Activated T-cell treated with anti-CD3 and anti-CD28 coated beads for 24 hours (primary cell): ENCODE data around the gene L3MBTL4.
"Not testable (repeated sequence)": the region's sequence is repeated elsewhere in the genome, so short reads cannot be mapped to it uniquely, and the experiment has no call there.

Experiments used
- DNase-seq: peaks from one replicate; pipeline ENCODE4 v3.0.0-alpha.2; 2020; ENCODE audit warnings: low read depth

The L3MBTL4 gene

DNA sequence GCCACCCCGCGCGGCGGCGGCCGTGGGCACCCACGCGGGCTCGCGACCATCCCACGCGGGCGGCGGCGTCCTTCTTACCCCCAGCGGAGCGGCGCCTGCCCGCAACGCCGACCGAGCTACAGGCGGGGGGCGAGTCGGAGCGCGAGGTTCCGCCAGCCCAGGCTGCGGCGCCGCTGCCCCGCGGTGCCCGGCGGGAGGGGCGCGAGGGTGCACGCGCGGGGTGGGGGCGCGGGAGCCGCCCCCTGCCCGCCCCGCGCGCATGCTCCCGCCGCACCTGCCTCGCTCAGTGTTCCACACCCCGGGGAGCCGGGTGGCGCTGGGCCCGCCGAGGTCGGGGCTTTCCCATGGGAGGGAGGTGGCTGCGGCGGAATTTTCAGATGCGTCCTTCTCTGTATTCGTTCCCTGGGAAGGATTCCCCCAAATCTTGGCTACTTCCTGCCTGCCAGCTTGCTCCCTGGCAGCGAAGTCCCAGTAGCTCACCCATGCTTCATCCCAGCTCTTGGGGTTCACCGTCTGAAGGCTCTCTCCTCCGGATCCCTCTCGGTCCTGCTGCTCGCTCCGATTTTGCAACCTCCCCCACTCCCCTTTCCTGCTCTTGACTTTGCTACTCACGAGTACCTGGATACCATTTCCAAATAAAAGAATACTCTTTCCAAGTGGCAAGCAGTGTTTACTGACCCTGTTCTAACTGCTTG is at the start of gene L3MBTL4:
Gene L3MBTL4 (minus strand): TSS at position 189 of the 695 bp plus-strand sequence. CDS start 103,286 bp downstream, outside the sequence.
- DNase-seq, result no peak

DNA sequence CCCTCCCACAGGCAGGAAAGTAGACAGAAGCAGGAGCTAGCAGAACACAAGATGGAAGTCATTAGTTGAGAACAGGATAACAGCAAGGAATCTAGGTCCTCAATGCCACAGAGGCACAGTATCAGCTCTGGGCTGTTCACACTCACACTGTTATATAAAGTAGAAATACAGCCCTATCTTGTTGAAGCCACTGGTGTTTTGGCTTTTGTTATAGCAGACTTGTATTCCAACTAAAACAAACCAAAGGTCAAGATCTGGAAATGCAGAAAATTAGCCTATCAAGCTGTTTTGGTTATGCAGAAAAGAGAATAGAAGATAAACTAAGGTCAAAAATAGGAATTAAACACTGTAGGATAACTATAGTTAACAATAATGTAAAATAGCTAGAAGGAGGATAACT is 37.5 kb upstream of the L3MBTL4 start:
- DNase-seq, result no peak

DNA sequence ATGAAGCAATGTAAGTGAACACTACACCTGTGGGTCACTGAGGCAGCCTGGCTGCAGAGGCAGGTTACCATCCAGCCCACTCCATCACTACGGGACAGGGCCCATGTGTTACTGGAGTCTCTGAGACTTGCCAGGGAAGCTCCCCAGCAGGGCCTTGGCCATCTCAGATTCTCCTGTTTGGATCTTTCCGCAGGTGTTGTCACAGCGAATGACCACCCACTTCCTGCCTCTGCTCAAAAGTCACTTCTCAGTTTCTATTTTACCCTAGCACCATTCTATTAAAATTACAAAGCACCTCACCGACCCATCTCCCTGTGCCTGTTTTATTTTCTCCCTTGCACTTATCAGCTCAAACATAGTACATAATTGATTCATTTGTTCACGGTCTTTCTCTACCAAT is 34.5 kb upstream of the L3MBTL4 start:
- no peak for DNase-seq

DNA sequence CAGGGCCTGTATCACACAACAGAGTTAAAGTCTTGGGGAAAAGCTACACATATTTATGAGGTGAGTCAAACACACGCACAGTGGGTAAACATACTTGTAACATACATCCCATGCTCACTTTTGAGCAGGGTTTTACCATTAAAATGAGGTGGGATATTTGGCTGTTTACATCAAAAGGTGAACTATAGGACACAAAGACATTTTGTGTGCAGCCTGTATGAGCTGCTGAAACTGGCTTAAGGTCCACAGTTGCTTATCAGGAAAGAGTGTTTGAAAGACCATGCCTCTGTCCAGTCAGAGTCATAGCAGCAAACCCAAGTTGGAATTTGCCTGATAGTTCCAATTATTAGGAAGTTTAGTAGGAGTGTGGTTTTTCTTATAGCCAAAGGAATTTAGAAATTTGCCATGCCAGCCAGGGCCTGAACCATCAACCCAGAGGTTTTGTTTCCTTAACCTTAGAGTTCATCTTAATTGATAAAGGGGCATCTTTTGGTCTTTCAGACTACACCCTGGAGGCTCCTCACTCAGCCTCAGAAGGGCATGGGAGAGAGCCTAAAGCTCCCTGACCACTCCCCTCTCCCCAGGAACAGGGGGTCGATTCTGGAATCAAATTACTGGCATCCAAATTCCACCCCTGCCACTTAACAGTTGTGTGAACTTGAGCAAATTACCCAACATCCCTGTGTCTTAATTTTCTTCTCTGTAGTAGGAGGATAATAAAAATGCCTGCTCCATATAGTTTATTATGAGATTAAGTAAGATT is 29.9 kb upstream of the L3MBTL4 start:
- no peak for DNase-seq

DNA sequence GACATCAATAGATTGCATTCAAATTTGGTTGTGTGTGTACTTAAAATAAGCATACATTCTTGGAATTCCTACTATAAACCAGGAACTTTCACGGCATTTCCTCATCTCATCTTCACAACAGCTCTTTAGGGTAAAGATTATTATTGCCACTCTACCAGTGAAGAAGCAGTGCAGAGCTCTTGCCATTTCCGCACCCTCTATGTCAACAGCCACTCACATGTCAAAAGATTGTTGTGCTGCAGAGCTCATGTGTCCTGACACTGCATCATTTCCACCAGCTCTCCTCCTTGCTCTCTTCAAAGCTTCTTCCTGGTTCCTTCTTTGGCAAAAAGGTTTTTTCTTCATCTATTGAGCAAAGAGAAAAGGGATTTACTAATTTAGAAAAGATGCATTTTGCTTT is 26.5 kb upstream of the L3MBTL4 start:
- no peak for DNase-seq

DNA sequence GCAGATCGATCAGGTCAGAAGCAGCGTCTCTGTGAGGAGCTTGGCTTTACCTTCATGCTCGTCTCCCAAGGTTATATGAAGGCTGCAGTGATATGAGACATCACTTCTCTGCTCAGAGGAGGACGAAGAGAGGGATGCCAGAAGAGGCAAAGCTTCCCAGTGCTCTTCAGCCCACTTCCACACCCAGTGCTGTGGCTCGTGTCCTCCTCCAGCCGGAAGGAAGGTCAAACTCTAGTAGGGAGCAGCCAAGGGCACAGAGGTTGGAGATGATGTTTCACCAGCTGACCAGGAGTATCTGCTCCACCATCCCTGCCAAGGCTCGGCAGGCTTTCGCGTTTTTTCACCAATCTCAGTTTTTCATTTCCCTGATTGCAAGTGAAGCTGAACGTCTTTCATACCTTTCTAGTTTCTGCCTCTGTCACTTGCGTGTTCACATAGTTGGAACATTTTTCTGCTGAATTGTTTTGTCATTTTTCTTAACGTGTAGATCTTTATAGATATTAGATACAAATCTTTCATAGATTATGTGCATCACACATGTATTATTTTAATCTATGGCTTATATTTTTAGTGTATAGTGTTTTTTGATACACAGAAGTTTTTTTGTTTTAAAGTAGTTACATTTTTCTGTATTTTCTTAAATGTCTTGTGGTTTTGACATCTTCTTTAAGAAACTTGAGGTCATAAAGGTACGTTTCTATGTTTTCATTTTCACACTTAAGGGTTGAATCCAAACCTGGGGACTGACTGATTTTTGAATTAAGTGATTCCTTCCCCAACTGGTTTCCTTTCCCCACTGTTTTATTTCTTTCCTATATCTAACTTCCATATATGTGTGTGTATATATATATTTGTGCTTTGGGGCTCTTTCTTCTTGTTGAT is 23.5 kb upstream of the L3MBTL4 start:
- no peak for DNase-seq

DNA sequence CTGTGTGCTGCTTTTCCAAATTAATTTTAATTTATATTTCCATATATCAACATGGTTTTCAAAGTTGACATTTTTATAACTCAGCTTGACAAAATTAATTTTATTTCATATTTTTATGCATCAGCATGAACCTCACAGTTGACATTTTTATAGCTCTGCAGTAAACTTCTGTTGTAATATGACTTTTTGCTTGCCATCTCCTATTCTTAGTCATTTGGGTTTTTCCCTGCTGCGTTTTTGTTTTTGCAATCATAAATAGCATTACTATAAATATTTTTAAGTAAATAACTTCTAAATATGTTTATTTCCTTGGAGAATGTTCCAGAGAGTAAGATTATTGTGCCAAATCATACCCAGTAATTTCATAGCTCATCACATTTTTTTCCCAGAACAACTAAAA is 21.0 kb upstream of the L3MBTL4 start:
- no peak for DNase-seq

DNA sequence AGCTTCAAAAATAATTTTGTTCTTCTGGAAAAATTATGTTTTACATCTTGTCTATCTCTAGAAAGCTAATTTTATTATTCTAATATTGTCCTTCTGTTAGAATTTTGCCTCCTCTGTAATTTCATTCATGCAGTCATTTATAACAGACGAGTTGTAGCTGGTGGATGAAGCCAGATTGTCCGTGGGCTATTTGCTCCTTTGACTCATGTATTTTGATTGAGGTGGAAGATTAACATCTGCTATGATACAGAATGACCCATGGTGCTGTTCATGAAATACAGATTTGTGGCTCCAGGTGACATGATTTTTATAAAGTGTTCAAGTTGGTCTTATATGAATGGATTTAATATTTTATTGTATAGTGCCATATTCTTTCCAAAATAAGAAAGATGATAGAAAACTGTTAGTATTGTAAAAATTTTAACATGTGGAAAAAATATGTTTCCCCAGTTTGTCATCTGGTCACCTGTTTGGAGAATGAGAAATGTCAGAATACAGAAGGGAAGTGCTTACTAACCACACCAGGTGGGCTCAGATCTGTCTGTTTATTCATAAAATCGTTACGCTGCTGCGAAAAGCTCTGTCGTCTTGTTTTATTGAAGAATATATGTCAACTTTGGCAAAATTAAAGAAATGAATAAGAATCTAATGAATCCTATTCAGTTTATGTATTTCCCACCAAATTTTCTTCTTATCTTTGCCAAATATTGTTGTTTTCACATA is 20.4 kb upstream of the L3MBTL4 start:
- no peak for DNase-seq

DNA sequence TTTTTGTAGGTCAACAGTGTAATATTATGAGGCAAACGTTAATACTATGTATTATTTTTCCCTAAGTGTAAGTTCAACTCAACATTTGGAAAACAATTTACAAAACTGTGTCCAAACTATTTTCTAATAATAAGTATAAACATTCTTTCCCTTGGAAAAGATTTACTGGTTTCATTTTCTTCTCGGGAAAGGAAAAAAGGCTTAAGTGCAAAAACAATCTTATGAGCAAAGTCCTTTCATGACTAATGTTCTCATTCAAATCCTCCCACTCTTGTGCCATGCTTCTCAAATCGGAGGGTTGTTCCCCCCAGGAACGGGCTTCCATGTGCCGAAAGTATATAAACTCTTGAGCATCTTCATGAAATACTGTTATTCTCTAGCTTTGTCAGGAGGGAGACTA is 19.8 kb upstream of the L3MBTL4 start:
- no peak for DNase-seq

DNA sequence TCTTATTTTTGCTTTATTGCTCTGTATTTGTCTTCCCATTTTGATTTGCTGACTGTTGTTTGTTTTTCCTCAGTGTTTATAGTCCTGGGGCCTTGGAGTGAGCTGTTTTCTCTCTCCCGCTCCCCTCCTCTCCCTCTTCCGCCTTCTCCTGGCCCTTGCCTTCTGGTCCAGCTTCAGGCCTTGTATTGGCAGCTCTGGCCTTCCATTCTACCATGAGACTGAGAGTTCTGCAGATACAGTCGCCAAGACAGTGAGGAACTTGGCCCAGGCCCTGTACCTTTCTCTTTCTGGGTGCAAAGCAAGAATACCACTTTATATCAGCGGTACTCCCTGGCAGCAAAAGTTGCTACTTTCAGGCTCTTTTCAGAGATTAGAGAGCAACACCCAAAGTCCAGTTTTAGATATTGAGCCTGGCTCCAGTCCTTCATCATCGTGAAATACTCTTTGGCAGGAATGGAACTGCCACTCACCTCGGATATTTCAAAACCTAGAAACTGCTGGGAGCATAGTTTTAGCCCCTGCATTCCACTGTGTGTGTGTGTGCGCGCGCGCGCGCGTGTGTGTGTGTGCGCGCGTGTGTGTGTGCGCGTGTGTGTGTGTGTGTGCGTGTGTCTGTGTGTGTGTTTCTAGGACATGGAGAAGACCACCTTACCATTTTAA is 17.1 kb upstream of the L3MBTL4 start:
- no peak for DNase-seq

DNA sequence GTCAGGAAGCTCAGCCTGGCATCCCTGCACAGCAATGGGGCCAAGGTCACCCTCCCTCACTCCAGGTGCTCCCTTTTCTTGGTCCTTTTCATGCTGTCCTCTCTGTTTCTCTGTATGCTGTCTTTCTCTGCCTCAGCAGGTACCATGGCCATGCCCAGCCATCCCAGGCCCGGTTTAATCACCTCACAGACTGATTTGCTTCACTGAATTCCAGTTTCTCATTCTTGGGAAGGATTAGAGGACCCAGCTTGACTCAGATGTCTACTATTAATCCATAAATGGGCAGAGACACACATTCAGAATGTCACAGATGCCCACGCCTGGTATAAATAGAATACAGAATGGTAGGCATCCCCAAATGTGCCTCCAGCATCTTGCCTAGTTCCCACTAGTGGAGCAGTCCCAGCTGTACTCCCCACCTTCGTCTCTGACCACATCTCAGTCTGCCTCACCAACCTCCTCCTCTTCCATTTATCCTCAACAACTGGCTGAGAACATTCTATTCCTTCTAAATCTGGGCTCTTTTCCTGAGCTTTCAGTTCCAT is 14.2 kb upstream of the L3MBTL4 start:
- DNase-seq, result no peak

DNA sequence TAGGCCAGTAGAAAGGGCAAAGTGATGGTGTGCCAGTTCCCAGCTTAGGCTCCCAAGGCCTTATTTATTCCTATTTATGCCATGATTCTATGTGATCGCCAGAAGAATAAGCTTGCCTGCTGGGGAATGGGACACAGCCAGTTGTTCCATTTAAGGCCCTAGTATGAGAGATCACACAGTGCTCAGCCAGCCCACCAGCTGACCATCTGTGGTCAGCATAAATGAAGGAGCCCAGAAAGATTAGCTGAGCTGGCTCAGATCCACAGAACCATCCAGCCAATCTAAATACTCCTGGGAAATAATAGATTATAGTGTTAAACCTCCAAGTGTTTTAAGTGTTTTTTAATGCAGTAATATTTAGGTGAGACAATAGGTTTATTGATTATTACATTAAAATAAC is 12.6 kb upstream of the L3MBTL4 start:
- no peak for DNase-seq

DNA sequence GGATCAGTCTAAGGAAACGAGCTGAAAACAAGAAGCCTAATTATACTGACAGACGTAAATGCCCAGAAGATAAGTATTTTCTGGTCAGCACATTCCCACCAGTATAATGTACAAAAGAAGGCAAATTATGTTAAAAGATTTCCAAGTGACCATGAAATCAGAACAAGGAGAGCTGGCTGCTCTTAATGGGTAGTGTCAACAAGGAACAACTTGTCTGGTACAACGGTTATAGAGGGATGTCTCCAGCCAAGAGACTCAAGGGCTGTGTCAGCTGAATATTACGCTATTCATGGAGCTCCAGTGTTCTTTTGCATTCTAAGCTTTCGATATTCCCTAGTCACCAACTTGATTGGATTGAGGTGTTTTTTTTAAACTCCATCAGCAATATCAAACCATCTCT is 8.6 kb upstream of the L3MBTL4 start:
- no peak for DNase-seq

DNA sequence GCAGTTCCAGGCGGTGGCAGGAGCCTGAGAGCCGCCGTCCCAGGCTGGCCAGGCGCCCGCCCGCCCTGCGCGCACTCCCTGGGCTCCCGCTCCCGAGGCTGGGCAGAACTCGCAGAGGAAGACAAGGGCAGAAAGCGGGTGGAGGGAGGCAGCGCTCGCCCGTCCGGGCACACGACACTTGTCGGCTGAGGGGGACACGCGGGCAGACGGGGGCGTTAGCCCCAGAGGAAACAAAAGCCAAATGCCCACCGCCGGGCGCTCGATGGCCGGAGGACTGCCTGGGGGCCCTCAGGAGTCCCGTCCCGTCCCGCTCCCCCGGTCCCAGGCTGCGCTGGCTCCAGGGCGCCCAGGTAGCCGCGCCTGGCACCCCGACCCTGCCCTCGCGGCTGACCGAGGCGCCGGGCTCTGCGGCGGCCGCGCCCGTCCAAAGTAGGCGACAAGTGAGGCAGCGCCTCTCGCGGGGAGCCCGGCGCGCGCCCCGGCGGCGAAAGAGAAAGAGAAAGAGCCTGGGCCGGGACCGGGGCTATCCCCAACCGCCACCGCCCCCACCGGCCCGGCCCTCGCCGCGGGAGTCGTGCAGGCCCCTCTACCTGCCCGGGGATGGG is 491 bp downstream of the L3MBTL4 start:
- DNase-seq, result no peak

DNA sequence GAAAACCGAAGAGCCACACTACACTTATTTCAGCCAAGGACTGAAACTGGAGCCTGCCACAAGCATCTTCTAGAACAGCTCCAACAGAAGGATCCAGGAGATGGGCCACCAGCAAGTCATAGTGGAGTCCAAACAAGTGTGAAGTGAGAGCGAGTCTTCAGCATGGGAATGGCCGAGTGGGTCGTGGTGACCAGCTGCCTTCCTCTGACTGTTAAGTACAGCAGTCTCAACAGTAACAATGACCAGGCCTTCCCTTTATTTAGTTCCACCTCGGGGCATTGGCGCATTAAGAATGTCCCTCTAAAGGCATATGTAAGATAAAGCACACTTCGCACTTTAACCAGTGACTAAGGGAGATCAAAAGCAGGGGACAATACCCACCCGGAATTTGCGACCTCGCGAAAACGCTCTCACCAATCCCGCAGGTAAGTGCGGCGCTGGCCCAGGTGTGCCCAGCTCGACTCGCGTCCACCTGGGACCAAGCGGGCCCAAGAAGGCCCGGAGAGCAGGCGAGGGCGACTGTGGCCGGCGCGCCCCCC is 1.1 kb downstream of the L3MBTL4 start:
- DNase-seq, result no peak

DNA sequence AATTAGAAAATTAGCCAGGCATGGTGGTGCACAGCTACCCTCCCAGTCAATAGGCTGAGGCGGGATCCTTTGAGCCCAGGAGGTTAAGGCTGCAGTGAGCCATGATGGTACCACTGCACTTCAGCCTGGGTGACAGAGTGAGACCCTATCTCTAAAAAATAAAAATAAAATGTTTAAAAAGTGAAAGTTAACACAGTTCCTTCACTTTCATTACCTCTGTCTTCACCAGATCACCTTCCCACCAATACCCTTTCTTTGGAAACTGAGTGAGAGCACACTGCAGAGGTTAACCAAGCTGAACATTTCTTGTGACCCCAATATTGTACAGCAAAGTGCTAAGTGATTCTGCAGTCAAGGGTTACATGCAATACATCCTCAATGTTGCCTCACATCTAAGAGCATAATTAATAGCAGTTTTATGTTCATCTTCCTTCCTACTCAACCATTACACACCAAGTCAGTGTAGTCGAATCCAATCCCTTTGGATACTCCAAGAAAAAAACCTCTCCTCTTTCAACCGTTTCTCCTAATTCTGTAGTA is 1.7 kb downstream of the L3MBTL4 start:
- DNase-seq, result no peak

DNA sequence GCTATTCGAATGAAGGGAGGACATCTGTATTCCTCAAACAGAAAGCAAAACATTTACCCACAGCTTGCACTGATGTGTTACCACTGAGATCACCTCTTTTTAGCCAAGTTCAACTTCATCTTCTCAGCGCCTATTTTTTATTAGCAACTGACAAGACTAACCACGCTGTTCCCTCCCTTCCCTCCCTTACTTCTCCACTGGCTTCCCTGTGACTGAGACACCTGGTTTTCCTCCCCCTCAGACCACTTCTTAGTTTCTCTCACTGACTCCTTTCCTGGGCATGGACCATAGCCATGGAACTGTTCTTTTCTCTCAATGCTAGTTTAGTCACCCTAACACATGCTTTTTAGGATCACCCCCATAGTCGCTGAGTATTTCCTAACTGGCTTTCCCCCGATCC is 3.3 kb downstream of the L3MBTL4 start:
- no peak for DNase-seq

DNA sequence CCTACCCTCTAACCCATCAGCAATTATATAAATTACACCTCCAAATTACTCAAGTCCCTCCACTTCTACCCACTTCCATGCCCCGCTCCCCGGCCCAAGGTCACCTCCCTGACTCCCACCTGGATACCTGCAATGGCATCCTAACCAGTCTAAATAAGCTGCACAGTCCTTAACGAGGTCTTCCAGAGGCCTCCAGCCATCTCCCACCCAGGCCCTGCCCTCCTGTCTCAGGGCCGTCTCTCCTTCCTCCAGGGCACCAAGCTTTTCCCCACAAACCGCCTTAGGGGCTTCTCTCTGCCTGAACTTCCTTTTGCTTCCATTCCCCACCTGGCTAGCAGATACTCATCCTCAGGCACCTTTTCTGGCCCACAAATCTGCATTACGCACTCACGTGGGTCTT is 4.8 kb downstream of the L3MBTL4 start:
- no peak for DNase-seq

DNA sequence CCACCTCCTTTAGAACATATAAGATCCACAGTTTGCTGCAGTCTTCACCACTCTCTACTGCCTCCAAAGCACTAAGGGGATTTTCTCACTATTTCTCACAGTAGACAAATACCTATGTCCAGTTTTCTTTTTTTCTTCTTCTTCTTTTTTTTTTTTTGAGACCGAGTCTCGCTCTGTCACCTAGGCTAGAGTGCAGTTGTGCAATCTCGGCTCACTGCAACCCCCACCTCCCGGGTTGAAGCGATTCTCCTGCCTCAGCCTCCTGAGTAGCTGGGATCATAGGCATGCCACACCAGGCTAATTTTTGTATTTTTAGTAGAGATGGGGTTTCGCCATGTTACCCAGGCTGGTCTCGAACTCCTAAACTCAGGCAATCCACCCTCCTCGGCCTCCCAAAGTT is 6.2 kb downstream of the L3MBTL4 start:
- DNase-seq, result not testable (repeated sequence)

DNA sequence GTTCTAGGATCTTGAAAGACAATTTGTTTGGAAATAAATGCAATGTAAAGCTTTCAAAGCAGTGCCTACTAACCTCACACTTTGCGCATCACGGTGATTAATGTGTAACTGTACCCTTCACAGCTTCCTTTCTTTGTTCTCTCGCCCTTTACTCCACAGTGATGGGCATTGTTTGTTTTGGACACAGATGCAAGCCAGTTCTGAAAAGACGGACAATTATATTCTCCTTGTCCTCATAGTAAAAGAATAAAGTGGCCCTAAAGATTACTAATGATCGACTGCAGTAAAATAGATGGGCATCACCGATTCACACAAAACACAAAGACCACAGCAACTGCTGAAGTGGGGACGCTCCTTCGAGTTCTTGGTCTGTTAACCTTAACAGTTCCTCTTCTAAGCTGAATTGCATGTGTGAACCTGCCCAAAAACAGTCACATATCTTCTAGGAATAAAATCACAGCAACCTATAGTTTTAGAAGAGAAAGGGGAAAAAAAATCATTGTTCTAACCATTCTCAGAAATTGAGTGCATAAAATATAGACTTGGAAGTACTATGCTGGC is 7.7 kb downstream of the L3MBTL4 start:
- no peak for DNase-seq
